Measurements from ENCODE around the gene RIN3.

DNA sequence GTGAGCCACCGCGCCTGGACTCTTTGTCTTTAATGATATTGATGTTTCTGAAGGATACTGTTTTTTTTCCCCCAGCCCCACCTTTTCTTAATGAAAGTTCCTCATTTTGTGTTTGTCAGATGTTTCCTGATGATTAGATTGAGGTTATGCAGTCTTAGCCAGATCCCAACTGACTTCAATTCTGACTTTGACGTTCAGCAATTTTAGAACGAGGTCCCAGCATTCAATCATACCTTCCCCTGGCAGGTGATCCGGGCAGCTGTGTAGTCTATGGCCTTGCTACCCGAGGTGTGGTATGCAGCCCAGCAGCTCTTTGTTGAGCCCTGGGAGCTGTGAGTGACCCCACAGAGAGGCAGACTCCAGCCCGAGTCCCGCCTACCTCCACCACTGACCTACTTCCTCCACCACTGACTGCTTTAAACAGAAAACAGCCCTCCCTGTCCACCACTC is 152.1 kb downstream of the RIN3 start:
- TF ChIP-seq POLR2AphosphoS5 (IDR thresholded peaks at IDR 0.05), result no peak
- TF ChIP-seq, protein P1, sequence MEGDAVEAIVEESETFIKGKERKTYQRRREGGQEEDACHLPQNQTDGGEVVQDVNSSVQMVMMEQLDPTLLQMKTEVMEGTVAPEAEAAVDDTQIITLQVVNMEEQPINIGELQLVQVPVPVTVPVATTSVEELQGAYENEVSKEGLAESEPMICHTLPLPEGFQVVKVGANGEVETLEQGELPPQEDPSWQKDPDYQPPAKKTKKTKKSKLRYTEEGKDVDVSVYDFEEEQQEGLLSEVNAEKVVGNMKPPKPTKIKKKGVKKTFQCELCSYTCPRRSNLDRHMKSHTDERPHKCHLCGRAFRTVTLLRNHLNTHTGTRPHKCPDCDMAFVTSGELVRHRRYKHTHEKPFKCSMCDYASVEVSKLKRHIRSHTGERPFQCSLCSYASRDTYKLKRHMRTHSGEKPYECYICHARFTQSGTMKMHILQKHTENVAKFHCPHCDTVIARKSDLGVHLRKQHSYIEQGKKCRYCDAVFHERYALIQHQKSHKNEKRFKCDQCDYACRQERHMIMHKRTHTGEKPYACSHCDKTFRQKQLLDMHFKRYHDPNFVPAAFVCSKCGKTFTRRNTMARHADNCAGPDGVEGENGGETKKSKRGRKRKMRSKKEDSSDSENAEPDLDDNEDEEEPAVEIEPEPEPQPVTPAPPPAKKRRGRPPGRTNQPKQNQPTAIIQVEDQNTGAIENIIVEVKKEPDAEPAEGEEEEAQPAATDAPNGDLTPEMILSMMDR (IDR thresholded peaks at IDR 0.05), result no peak
